ENCODE data around the gene CHD2. TPM values are rescaled to one million over a fixed set of nuclear protein-coding genes. Genes with fewer than 3 reads are reported as not detected.

CHD2 gene
- total RNA-seq, 1 experiment from 2014 or later = 63.3 TPM

GRCh38 chr15:93074599-93074998 lies 174.5 kb downstream of the CHD2 start:
- no peak overlapping the region for H4K8ac ChIP-seq (replicated peaks; ENCODE audit: insufficient read length, low read depth, low read length)
- no peak overlapping the region for H2AFZ ChIP-seq (ENCODE audit: low read length)
- H3K18ac ChIP-seq (ENCODE audit: insufficient read length, low read depth, low read length) = no peak overlapping the region
- no peak overlapping the region for H4K91ac ChIP-seq (ENCODE audit: insufficient read length, low read depth, low read length)
- H4K20me1 ChIP-seq (ENCODE audit: control insufficient read depth, insufficient read depth, insufficient read length) = no peaks in the 10 kb centered on the region
- no peak overlapping the region for H2BK15ac ChIP-seq (ENCODE audit: low read depth, low read length)
- peaks cover 10% of the 10 kb centered on the region; the same call in 1 of the 2 replicates for H3K79me2 ChIP-seq (ENCODE audit: insufficient read depth, low read length)
- no peak overlapping the region for H3K27ac ChIP-seq (ENCODE audit: insufficient read length, low read depth, low read length)
- peaks cover 7% of the 10 kb centered on the region; the same call in 1 of the 2 replicates for H3K4me1 ChIP-seq (ENCODE audit: insufficient read depth, low read length)
- H3K4ac ChIP-seq (ENCODE audit: low read depth, low read length) = no peak overlapping the region
- H3K9me3 ChIP-seq (ENCODE audit: control insufficient read depth, low read depth, low read length) = no peaks in the 10 kb centered on the region
- no peak overlapping the region for H2BK120ac ChIP-seq (ENCODE audit: low read depth, low read length, poor library complexity, severe bottlenecking)
- no peak overlapping the region for H3K14ac ChIP-seq (ENCODE audit: insufficient read depth, low read length)
- DNase-seq = no peak
- H3K27me3 Mint-ChIP-seq (ENCODE audit: low read depth) = peaks cover 32% of the 10 kb centered on the region
- no CpG with 5 or more reads among the region's 13 CpGs for WGBS (ENCODE audit: extremely low coverage, insufficient read length, low lambda C conversion rate)
- H2BK5ac ChIP-seq (ENCODE audit: insufficient read length, low read length) = no peak overlapping the region
- H3K9me3 Mint-ChIP-seq = no peaks in the 10 kb centered on the region; a peak in 1 of 5 replicates
- no peak overlapping the region for H4K5ac ChIP-seq (ENCODE audit: insufficient read length, low read depth, low read length)
- no peak overlapping the region for H2BK12ac ChIP-seq (ENCODE audit: insufficient read length, low read depth, low read length)
- H3T11ph ChIP-seq (ENCODE audit: low read length) = no peak overlapping the region
- no peak overlapping the region for H2AK5ac ChIP-seq (ENCODE audit: insufficient read length, low read length)
- no peak overlapping the region for H3K27ac Mint-ChIP-seq
- H3K9ac ChIP-seq (ENCODE audit: extremely low read depth, insufficient read length, low read length) = no peak overlapping the region
- H3K4me3 Mint-ChIP-seq = no peak overlapping the region
- H2BK20ac ChIP-seq (ENCODE audit: low read depth, low read length, poor library complexity, severe bottlenecking) = no peak overlapping the region
- peaks cover 53 to 57% of the 10 kb centered on the region in 2 experiments for H3K4me1 Mint-ChIP-seq
- peaks cover 7 to 27% (median 8%) of the 10 kb centered on the region in 3 experiments; a peak in 6 of 7 replicates for H3K36me3 Mint-ChIP-seq (ENCODE audit: insufficient read depth in 1 of 3, low read depth in 3 of 3)
- H3K79me1 ChIP-seq (ENCODE audit: insufficient read depth, low read depth, low read length, poor library complexity, severe bottlenecking) = no peaks in the 10 kb centered on the region
- H3K56ac ChIP-seq (ENCODE audit: insufficient read length, low read depth, low read length) = no peak overlapping the region
- no peak overlapping the region for H3K4me2 ChIP-seq (ENCODE audit: insufficient read depth, insufficient read length, low read length)
- H3K23me2 ChIP-seq (ENCODE audit: insufficient read length, low read depth, low read length, poor library complexity, severe bottlenecking) = peaks cover 19% of the 10 kb centered on the region
- no peaks in the 10 kb centered on the region; the same call in 1 of the 2 replicates for H3K27me3 ChIP-seq (ENCODE audit: insufficient read depth, low read length)
- H3K23ac ChIP-seq (ENCODE audit: insufficient read length, low read depth, low read length) = no peak overlapping the region
- TF ChIP-seq CTCF (conservative IDR thresholded peaks at IDR 0.05) = no peak

Measured in H9 (cell line).